ENCODE results near the gene TM7SF2.

TM7SF2 gene

GRCh38 chr11:65110354-65110861, 1.3 kb upstream of the TM7SF2 start:
- TF ChIP-seq, protein P1, sequence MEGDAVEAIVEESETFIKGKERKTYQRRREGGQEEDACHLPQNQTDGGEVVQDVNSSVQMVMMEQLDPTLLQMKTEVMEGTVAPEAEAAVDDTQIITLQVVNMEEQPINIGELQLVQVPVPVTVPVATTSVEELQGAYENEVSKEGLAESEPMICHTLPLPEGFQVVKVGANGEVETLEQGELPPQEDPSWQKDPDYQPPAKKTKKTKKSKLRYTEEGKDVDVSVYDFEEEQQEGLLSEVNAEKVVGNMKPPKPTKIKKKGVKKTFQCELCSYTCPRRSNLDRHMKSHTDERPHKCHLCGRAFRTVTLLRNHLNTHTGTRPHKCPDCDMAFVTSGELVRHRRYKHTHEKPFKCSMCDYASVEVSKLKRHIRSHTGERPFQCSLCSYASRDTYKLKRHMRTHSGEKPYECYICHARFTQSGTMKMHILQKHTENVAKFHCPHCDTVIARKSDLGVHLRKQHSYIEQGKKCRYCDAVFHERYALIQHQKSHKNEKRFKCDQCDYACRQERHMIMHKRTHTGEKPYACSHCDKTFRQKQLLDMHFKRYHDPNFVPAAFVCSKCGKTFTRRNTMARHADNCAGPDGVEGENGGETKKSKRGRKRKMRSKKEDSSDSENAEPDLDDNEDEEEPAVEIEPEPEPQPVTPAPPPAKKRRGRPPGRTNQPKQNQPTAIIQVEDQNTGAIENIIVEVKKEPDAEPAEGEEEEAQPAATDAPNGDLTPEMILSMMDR (IDR thresholded peaks at IDR 0.05; ENCODE audit: extremely low read depth, missing control alignments) = peak; percentile 93
- DNase-seq (ENCODE audit: low spot score) = peak; percentile 95

DNA sequence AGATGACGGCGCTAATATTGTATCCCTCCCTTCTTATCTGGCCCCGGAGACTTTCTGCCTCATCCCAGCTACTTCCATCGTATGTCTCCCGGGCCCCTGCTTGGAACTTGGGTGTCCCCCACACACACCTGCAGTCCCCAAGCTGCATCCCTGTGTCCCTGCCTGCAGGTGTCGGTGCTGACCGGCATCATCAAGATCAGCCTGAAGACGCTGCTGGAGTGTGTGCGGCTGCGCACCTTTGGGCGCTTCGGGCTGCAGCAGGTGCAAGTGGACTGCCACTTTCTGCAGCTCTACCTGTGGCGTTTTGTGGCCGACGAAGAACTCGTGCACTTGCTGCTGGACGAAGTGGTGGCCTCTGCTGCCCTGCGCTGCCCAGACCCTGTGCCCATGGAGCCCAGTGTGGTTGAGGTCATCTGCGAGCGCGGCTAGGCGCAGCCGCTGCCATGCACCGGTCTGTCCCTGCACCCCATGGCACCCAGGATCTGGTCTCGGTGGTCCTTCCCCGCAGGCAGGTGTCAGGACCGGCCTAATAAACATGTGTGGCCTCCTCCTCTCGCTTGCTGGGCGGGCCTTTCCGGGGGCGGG, 421 bp upstream of the TM7SF2 start:
- no peak for DNase-seq (ENCODE audit: low spot score)

DNA sequence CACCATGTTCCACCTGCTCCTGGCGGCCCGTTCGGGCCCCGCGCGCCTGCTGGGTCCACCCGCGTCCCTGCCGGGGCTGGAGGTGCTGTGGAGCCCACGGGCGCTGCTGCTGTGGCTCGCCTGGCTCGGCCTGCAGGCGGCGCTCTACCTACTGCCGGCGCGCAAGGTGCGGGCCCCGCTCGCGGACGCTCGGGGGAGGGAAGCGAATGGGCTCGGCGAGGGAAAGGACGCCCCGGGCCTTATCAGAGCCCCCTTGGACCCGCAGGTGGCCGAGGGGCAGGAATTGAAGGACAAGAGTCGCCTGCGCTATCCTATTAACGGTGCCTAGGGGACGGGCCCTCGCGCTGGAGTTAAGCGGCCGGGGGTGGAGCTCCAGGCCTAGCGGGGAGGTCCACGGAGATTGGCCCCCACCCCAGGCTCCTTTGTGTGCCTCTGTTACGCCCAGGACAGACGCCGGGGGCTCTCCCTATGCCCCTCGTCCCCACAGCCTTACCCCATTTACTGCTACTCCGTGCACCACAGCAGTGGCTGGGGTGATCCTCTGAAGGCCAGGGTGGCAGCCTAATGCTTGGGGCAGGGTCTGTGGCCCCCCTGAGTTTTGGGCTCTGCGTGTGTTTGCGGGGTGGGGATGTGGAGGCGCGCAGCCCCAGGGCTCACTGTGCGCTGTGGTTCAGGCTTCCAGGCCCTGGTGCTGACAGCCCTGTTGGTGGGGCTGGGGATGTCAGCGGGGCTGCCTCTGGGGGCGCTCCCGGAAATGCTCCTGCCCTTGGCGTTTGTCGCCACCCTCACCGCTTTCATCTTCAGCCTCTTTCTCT, 1.1 kb downstream of the TM7SF2 start:
- peak; percentile 84 for DNase-seq (ENCODE audit: low spot score)
- TF ChIP-seq, protein P1 (IDR thresholded peaks at IDR 0.05; ENCODE audit: extremely low read depth, missing control alignments) = peak; percentile 98

More for the DNA sequence above, 421 bp upstream of the TM7SF2 start:
- TF ChIP-seq, protein P1 (IDR thresholded peaks at IDR 0.05; ENCODE audit: extremely low read depth, missing control alignments) = no peak

- TF ChIP-seq, protein P1 (IDR thresholded peaks at IDR 0.05; ENCODE audit: extremely low read depth, missing control alignments) = no peak
- no peak for DNase-seq (ENCODE audit: low spot score)
Observed at GRCh38 chr11:65113361-65113756, 1.7 kb downstream of the TM7SF2 start.

DNA sequence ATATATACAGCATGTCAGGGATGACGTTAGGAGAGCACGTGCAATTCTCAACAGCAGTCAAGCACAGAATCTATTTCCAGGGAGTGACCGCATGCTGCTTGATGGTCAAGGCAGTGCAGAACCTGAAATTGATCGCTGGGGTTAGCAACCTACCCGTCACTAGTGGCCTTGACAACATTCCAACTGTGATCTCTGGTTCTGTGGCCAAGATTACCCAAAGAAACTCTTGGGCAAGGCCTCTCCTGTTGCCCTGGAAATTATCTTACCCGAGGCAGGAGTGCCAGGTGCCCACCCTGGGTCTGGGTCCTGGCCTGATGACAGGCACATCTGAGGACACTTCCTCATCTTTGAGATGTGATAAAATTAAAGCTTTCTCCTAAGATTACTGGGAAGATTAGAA, 2.2 kb downstream of the TM7SF2 start:
- no peak for DNase-seq (ENCODE audit: low spot score)
- TF ChIP-seq, protein P1 (IDR thresholded peaks at IDR 0.05; ENCODE audit: extremely low read depth, missing control alignments) = no peak

- TF ChIP-seq, protein P1 (IDR thresholded peaks at IDR 0.05; ENCODE audit: extremely low read depth, missing control alignments) = no peak
- no peak for DNase-seq (ENCODE audit: low spot score)
Observed at GRCh38 chr11:65114538-65115171, 3.0 kb downstream of the TM7SF2 start.
